Glutamatergic neuron (in vitro differentiated cells): Measurements from ENCODE around the gene ZNF423. TPM values are rescaled to one million over a fixed set of nuclear protein-coding genes. Genes with fewer than 3 reads are reported as not detected.

ENCODE experiments used
- DNase-seq: peaks from one replicate; pipeline ENCODE4 v3.0.0; 2022
- H3K27ac Mint-ChIP-seq: one replicate; pipeline ENCODE4 v1.8.0; 2020; ENCODE audit warnings: mild to moderate bottlenecking, mixed read lengths, inconsistent platforms; ENCODE audit not compliant: unreplicated experiment
- H3K27me3 Mint-ChIP-seq: one replicate; pipeline ENCODE4 v1.8.0; 2020; ENCODE audit warnings: mild to moderate bottlenecking, moderate library complexity, mixed read lengths, inconsistent platforms; ENCODE audit not compliant: unreplicated experiment
- H3K36me3 Mint-ChIP-seq: one replicate; pipeline ENCODE4 v1.8.0; 2020; ENCODE audit warnings: mild to moderate bottlenecking, mixed read lengths, inconsistent platforms; ENCODE audit not compliant: unreplicated experiment
- H3K4me1 Mint-ChIP-seq: one replicate; pipeline ENCODE4 v1.8.0; 2020; ENCODE audit warnings: mild to moderate bottlenecking, low read depth, mixed read lengths, inconsistent platforms; ENCODE audit not compliant: unreplicated experiment
- H3K4me3 Mint-ChIP-seq: one replicate; pipeline ENCODE4 v1.8.0; 2020; ENCODE audit warnings: mild to moderate bottlenecking, mixed read lengths, inconsistent platforms; ENCODE audit not compliant: unreplicated experiment
- H3K9me3 Mint-ChIP-seq: one replicate; pipeline ENCODE4 v1.8.0; 2020; ENCODE audit warnings: mild to moderate bottlenecking, moderate library complexity, mixed read lengths, inconsistent platforms; ENCODE audit not compliant: unreplicated experiment
- total RNA-seq: library from RNA; stranded (reverse); fragmentation: NEBNext Ultra II Directional; extraction: Animal tissue kit (Norgen Biotek cat#: 25700); gene quantifications from one replicate; pipeline ENCODE4 v1.2.1, GENCODE V29; 2021; ENCODE audit not compliant: unreplicated experiment
- TF ChIP-seq, protein P1 (sequence below): fragments of 200-600 bp; sonication (generic); IDR thresholded peaks from one replicate; pipeline ENCODE4 v1.5.0; 2021; ENCODE audit not compliant: partially characterized antibody, unreplicated experiment

The ZNF423 gene
- total RNA-seq, 1 donor from 2014 or later = 149 TPM

DNA sequence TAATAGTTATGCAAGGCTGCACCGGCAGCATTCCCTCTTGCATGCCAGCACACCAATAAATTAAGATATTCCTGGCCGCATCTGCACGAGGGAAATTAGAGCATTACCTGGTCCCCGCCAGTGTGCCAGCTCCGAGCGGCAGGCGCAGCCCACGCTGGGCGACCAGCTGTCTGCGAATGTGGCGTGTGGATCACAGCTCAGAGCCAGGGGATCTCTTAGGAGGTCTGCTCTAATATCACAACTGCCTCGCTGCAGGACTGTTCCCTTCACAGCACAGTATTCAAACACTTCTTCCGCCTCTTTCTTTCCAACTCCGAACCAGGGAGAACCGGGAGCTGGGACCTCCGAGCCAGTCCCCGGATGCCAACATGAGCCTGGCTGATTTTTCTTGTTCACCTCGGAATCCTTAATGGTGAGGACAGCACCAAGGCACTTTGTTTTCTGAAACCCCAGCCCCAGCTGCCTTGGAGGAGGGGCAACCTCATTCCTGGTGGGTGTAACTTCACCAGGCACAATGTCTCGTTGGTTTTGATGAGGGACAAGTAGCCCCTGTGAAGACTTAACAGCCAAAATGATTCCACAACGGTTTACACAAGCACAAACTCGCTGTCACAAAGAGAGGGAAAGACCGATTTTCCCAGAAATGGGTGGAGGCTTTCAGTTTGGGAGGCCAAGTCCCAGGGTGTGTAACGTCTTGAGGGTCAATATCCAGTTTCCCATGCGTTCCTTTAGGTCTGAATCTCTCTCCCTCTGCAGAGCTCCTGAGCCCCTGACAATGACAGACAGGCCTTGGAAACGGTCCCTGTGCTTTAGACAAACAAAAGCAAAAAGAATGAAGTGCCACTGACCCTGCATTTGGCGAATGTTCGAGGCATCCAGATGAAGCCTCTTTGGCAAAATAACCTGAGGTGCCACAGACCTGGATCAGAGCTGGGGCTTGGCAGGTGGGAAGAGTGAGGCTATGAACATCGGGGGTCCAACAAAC is 269.2 kb downstream of the ZNF423 start:
- TF ChIP-seq, protein P1, sequence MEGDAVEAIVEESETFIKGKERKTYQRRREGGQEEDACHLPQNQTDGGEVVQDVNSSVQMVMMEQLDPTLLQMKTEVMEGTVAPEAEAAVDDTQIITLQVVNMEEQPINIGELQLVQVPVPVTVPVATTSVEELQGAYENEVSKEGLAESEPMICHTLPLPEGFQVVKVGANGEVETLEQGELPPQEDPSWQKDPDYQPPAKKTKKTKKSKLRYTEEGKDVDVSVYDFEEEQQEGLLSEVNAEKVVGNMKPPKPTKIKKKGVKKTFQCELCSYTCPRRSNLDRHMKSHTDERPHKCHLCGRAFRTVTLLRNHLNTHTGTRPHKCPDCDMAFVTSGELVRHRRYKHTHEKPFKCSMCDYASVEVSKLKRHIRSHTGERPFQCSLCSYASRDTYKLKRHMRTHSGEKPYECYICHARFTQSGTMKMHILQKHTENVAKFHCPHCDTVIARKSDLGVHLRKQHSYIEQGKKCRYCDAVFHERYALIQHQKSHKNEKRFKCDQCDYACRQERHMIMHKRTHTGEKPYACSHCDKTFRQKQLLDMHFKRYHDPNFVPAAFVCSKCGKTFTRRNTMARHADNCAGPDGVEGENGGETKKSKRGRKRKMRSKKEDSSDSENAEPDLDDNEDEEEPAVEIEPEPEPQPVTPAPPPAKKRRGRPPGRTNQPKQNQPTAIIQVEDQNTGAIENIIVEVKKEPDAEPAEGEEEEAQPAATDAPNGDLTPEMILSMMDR = no peak
- peaks cover 57% of the 10 kb centered on the region for H3K4me1 Mint-ChIP-seq
- H3K9me3 Mint-ChIP-seq = peaks cover 19% of the 10 kb centered on the region
- H3K4me3 Mint-ChIP-seq = peak overlapping the region; percentile 13
- H3K27ac Mint-ChIP-seq = peak overlapping the region; percentile 50
- H3K27me3 Mint-ChIP-seq = peaks cover 7% of the 10 kb centered on the region
- no peak for DNase-seq
- no peaks in the 10 kb centered on the region for H3K36me3 Mint-ChIP-seq

DNA sequence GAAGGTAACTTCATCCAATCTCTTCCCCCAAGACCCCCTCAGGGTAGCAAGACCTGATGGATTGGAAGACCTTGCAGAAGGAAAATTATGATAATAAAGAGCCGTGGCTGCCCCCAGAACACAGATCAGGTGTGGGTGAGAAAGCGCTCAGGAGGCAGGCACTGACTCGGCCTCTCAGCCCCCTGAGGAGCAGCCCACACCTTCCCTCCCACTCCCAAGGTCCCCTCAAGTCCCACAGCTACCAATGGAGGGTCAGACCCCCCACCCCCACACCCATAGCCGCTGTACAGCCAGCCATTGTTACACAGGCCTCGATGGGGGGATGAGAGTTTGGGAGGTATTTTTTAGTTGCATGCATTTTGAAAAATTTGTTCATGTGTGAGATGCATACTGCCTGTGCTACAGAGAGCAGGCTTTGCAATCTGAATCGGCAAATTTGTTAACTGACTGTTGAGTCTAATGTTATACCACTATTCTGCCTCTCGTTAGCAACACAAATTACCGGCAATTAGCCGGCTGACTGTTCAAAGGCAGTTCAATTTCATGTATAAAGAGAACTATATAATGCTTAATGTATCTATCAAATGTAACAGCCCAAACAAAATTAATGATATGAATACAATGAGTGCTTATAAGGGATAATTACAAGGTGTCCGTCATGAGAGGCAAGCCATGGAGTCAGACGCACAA is 270.6 kb downstream of the ZNF423 start:
- DNase-seq = no peak
- TF ChIP-seq, protein P1 = no peak

GRCh38 chr16:49583911-49584310 is 272.0 kb downstream of the ZNF423 start:
- no peaks in the 10 kb centered on the region for H3K36me3 Mint-ChIP-seq
- peaks cover 5% of the 10 kb centered on the region for H3K27me3 Mint-ChIP-seq
- peaks cover 49% of the 10 kb centered on the region for H3K4me1 Mint-ChIP-seq
- DNase-seq = no peak
- no peak overlapping the region for H3K4me3 Mint-ChIP-seq
- no peak overlapping the region for H3K27ac Mint-ChIP-seq
- TF ChIP-seq, protein P1 = no peak
- peaks cover 17% of the 10 kb centered on the region for H3K9me3 Mint-ChIP-seq

More for the DNA sequence above, 270.6 kb downstream of the ZNF423 start:
- Mint-ChIP-seq H3K27ac (no peak overlapping the region), H3K27me3 (peaks cover 7% of the 10 kb centered on the region), H3K4me1 (peaks cover 56% of the 10 kb centered on the region), H3K4me3 (no peak overlapping the region), H3K36me3 (no peaks in the 10 kb centered on the region), H3K9me3 (peaks cover 21% of the 10 kb centered on the region)

DNA sequence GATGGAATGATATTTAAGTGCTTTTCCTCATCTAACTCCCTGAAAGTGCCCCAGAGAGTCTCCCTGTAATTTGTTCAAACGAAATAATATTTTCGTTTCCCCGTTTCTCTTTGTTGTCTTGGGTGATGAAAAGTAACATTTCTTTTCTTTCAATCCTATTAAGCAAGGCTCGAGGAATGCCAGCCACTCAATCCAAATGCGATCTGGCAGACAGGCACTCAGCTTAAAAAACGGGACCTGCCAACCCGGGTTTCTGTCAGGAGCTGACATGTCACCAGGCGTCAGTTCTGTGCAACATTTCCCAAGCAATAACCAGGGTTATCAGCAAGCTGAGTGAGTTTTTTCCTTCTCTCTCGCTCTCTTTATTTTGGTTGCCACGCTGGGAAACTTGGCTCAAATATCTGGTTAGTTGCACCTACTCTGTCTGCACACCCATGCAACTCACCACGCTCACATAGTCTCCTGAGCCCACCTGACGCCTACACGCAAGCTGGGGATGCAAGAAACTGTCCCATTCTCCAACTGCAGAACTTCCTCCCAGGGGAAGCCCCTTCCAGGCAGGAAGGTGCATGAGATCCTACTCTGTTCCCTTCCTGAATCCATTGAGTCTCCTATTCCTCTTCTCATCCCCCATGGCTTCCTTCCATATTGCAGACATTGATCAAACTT is 274.1 kb downstream of the ZNF423 start:
- H3K27ac Mint-ChIP-seq = no peak overlapping the region
- TF ChIP-seq, protein P1 = no peak
- DNase-seq = peak; percentile 7

More for the DNA sequence above, 274.1 kb downstream of the ZNF423 start:
- no peak overlapping the region for H3K4me3 Mint-ChIP-seq
- H3K36me3 Mint-ChIP-seq = no peaks in the 10 kb centered on the region
- H3K9me3 Mint-ChIP-seq = peaks cover 15% of the 10 kb centered on the region
- peaks cover 38% of the 10 kb centered on the region for H3K4me1 Mint-ChIP-seq
- peaks cover 6% of the 10 kb centered on the region for H3K27me3 Mint-ChIP-seq
